DOHH2 (cell line): ENCODE measurements around the gene ULBP2.

ENCODE experiments used
- EZH2phosphoT487 ChIP-seq: fragments of 200-600 bp; sonication (generic); IDR thresholded peaks from 2 replicates; pipeline ENCODE4 v1.6.1; 2017; ENCODE audit warnings: borderline replicate concordance, mild to moderate bottlenecking, antibody characterized with exemption, low read length, moderate library complexity, mixed read lengths
- TF ChIP-seq, protein P1 (sequence below): fragments of 200-600 bp; sonication (generic); IDR thresholded peaks from one replicate; pipeline ENCODE4 v1.5.1; 2014; ENCODE audit warnings: antibody characterized with exemption, mild to moderate bottlenecking, low read depth, low read length; ENCODE audit not compliant: poor library complexity, severe bottlenecking

GRCh38 chr6:149983145-149983544, 41.3 kb downstream of the ULBP2 start:
- TF ChIP-seq, protein P1, sequence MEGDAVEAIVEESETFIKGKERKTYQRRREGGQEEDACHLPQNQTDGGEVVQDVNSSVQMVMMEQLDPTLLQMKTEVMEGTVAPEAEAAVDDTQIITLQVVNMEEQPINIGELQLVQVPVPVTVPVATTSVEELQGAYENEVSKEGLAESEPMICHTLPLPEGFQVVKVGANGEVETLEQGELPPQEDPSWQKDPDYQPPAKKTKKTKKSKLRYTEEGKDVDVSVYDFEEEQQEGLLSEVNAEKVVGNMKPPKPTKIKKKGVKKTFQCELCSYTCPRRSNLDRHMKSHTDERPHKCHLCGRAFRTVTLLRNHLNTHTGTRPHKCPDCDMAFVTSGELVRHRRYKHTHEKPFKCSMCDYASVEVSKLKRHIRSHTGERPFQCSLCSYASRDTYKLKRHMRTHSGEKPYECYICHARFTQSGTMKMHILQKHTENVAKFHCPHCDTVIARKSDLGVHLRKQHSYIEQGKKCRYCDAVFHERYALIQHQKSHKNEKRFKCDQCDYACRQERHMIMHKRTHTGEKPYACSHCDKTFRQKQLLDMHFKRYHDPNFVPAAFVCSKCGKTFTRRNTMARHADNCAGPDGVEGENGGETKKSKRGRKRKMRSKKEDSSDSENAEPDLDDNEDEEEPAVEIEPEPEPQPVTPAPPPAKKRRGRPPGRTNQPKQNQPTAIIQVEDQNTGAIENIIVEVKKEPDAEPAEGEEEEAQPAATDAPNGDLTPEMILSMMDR = no peak
- no peak for TF ChIP-seq EZH2phosphoT487
